ENCODE measurements around the gene CCNT2. TPM values are rescaled to one million over a fixed set of nuclear protein-coding genes. Genes with fewer than 3 reads are reported as not detected.
"Not testable (repeated sequence)": the region's sequence is repeated elsewhere in the genome, so short reads cannot be mapped to it uniquely, and the experiment has no call there.

CCNT2 gene
- total and polyA plus RNA-seq, 7 experiments from 2014 or later, result 20.6 to 78.1 (median 60.0) TPM

GRCh38 chr2:134884435-134884834 lies 34.2 kb upstream of the CCNT2 start:
- ChIA-PET CTCF (interaction anchor here (0.6 kb wide), 1 partner anchor 183 kb away, joined by 3 read pairs; no protein-coding TSS in a partner anchor), POLR2A (no interaction called here)
- H3K4me1 Mint-ChIP-seq, result no peaks in the 10 kb centered on the region
- H3K4me1 ChIP-seq (ENCODE audit: control insufficient read depth in 2 of 2, insufficient read depth in 2 of 2, low read length in 2 of 2), result no peaks in the 10 kb centered on the region
- no peak overlapping the region for H3K4me3 Mint-ChIP-seq
- H3K27ac ChIP-seq (ENCODE audit: low read depth, low read length), result no peak overlapping the region
- H3K36me3 Mint-ChIP-seq, result peaks cover 0 to 26% (median 21%) of the 10 kb centered on the region in 5 donors
- H3K9me3 ChIP-seq (ENCODE audit: control insufficient read depth in 2 of 3, low read length in 3 of 3), result no peaks in the 10 kb centered on the region
- no peaks in the 10 kb centered on the region for H3K36me3 ChIP-seq (ENCODE audit: control insufficient read depth in 2 of 3, insufficient read depth in 3 of 3, low read length in 3 of 3)
- no peak overlapping the region for H3K27ac Mint-ChIP-seq
- H3K27me3 Mint-ChIP-seq, result peaks cover 0 to 6% (median 0%) of the 10 kb centered on the region in 5 donors
- ATAC-seq (no peak), DNase-seq (no peak)
- H3K9me3 Mint-ChIP-seq, result peaks cover 0 to 13% (median 5%) of the 10 kb centered on the region in 11 donors
- no peaks in the 10 kb centered on the region for H3K27me3 ChIP-seq (ENCODE audit: control insufficient read depth in 2 of 2, insufficient read depth in 2 of 2, low read length in 2 of 2)
- H3K4me3 ChIP-seq (ENCODE audit: low read length), result no peak overlapping the region
- intact Hi-C loops (cut with micrococcal nuclease), result no loop called here

GRCh38 chr2:134892282-134893035 lies 26.2 kb upstream of the CCNT2 start:
- Mint-ChIP-seq H3K9me3 (no peaks in the 10 kb centered on the region), H3K36me3 (peaks cover 0 to 4% (median 0%) of the 10 kb centered on the region in 5 donors), H3K4me3 (no peak overlapping the region), H3K27me3 (peaks cover 0 to 31% (median 0%) of the 10 kb centered on the region in 5 donors), H3K27ac (no peak overlapping the region), H3K4me1 (no peaks in the 10 kb centered on the region)
- Histone ChIP-seq H3K4me3 (ENCODE audit: low read length) (no peak overlapping the region), H3K27me3 (ENCODE audit: control insufficient read depth in 2 of 2, insufficient read depth in 2 of 2, low read length in 2 of 2) (no peaks in the 10 kb centered on the region), H3K9me3 (ENCODE audit: control insufficient read depth in 2 of 3, low read length in 3 of 3) (no peaks in the 10 kb centered on the region), H3K36me3 (ENCODE audit: control insufficient read depth in 2 of 3, insufficient read depth in 3 of 3, low read length in 3 of 3) (no peaks in the 10 kb centered on the region), H3K4me1 (ENCODE audit: control insufficient read depth in 2 of 2, insufficient read depth in 2 of 2, low read length in 2 of 2) (no peaks in the 10 kb centered on the region), H3K27ac (ENCODE audit: low read depth, low read length) (no peak overlapping the region)
- intact Hi-C loops (cut with micrococcal nuclease), result no loop called here
- ATAC-seq (no peak), DNase-seq (no peak)
- ChIA-PET CTCF (no interaction called here), POLR2A (interaction anchor here (0.7 kb wide), 1 partner anchor 24 kb away, joined by 3 read pairs; no protein-coding TSS in a partner anchor)

- H3K9me3 Mint-ChIP-seq, result no peaks in the 10 kb centered on the region
- no peak overlapping the region for H3K4me3 Mint-ChIP-seq
- ChIA-PET POLR2A (no interaction called here), CTCF (interaction anchor here (0.6 to 1.4 kb wide), 13 partner anchors 20 to 777 kb away, joined by 3 to 5 read pairs (median 3); no protein-coding TSS in a partner anchor)
- H3K27ac Mint-ChIP-seq, result no peak overlapping the region
- Histone ChIP-seq H3K27me3 (ENCODE audit: control insufficient read depth in 2 of 2, insufficient read depth in 2 of 2, low read length in 2 of 2) (no peaks in the 10 kb centered on the region), H3K9me3 (ENCODE audit: control insufficient read depth in 2 of 3, low read length in 3 of 3) (no peaks in the 10 kb centered on the region), H3K36me3 (ENCODE audit: control insufficient read depth in 2 of 3, insufficient read depth in 3 of 3, low read length in 3 of 3) (no peaks in the 10 kb centered on the region), H3K27ac (ENCODE audit: low read depth, low read length) (no peak overlapping the region), H3K4me3 (ENCODE audit: low read length) (no peak overlapping the region), H3K4me1 (ENCODE audit: control insufficient read depth in 2 of 2, insufficient read depth in 2 of 2, low read length in 2 of 2) (no peaks in the 10 kb centered on the region)
- DNase-seq (peak in 5 of 9 donors; percentile 6 to 31 (median 20)), ATAC-seq (no peak)
- intact Hi-C loops (cut with micrococcal nuclease), result loop anchor here (1.0 to 2.0 kb wide), 10 partner anchors 115 to 1013 kb away; no protein-coding TSS in a partner anchor
- peaks cover 0 to 40% (median 0%) of the 10 kb centered on the region in 5 donors for H3K27me3 Mint-ChIP-seq
- no peaks in the 10 kb centered on the region for H3K36me3 Mint-ChIP-seq
- H3K4me1 Mint-ChIP-seq, result no peaks in the 10 kb centered on the region
Observed at GRCh38 chr2:134897932-134898331, 20.7 kb upstream of the CCNT2 start.

GRCh38 chr2:134899204-134899603 lies 19.4 kb upstream of the CCNT2 start:
- no peak overlapping the region for H3K27ac Mint-ChIP-seq
- H3K27me3 Mint-ChIP-seq, result peaks cover 0 to 35% (median 0%) of the 10 kb centered on the region in 5 donors
- peaks cover 0 to 6% (median 0%) of the 10 kb centered on the region in 5 donors for H3K36me3 Mint-ChIP-seq
- H3K4me3 ChIP-seq (ENCODE audit: low read length), result no peak overlapping the region
- no peaks in the 10 kb centered on the region for H3K9me3 ChIP-seq (ENCODE audit: control insufficient read depth in 2 of 3, low read length in 3 of 3)
- no peaks in the 10 kb centered on the region for H3K4me1 Mint-ChIP-seq
- intact Hi-C loops (cut with micrococcal nuclease), result loop anchor here (2.0 kb wide), 5 partner anchors 116 to 1014 kb away; no protein-coding TSS in a partner anchor
- DNase-seq (no peak), ATAC-seq (no peak)
- POLR2A ChIA-PET, result no interaction called here
- H3K27ac ChIP-seq (ENCODE audit: low read depth, low read length), result no peak overlapping the region
- H3K36me3 ChIP-seq (ENCODE audit: control insufficient read depth in 2 of 3, insufficient read depth in 3 of 3, low read length in 3 of 3), result no peaks in the 10 kb centered on the region
- CTCF ChIA-PET, result no interaction called here
- H3K9me3 Mint-ChIP-seq, result no peaks in the 10 kb centered on the region
- no peaks in the 10 kb centered on the region for H3K4me1 ChIP-seq (ENCODE audit: control insufficient read depth in 2 of 2, insufficient read depth in 2 of 2, low read length in 2 of 2)
- H3K27me3 ChIP-seq (ENCODE audit: control insufficient read depth in 2 of 2, insufficient read depth in 2 of 2, low read length in 2 of 2), result no peaks in the 10 kb centered on the region
- H3K4me3 Mint-ChIP-seq, result no peak overlapping the region

- Mint-ChIP-seq H3K4me1 (no peaks in the 10 kb centered on the region), H3K27ac (no peak overlapping the region), H3K9me3 (no peaks in the 10 kb centered on the region), H3K4me3 (no peak overlapping the region), H3K27me3 (peaks cover 0 to 36% (median 0%) of the 10 kb centered on the region in 5 donors), H3K36me3 (peaks cover 0 to 6% (median 0%) of the 10 kb centered on the region in 5 donors)
- Histone ChIP-seq H3K27me3 (ENCODE audit: control insufficient read depth in 2 of 2, insufficient read depth in 2 of 2, low read length in 2 of 2) (no peaks in the 10 kb centered on the region), H3K36me3 (ENCODE audit: control insufficient read depth in 2 of 3, insufficient read depth in 3 of 3, low read length in 3 of 3) (no peaks in the 10 kb centered on the region), H3K9me3 (ENCODE audit: control insufficient read depth in 2 of 3, low read length in 3 of 3) (no peaks in the 10 kb centered on the region), H3K4me1 (ENCODE audit: control insufficient read depth in 2 of 2, insufficient read depth in 2 of 2, low read length in 2 of 2) (no peaks in the 10 kb centered on the region), H3K4me3 (ENCODE audit: low read length) (no peak overlapping the region), H3K27ac (ENCODE audit: low read depth, low read length) (no peak overlapping the region)
- POLR2A ChIA-PET, result interaction anchor here (1.5 kb wide), 1 partner anchor 17 kb away, joined by 3 read pairs; no protein-coding TSS in a partner anchor
- CTCF ChIA-PET, result no interaction called here
- intact Hi-C loops (cut with micrococcal nuclease), result no loop called here
- ATAC-seq, result no peak
- DNase-seq, result no peak
Observed at GRCh38 chr2:134900151-134900550, 18.5 kb upstream of the CCNT2 start.

GRCh38 chr2:134903701-134904100 lies 14.9 kb upstream of the CCNT2 start:
- H3K27ac Mint-ChIP-seq; H3K36me3 ChIP-seq (ENCODE audit: control insufficient read depth in 2 of 3, insufficient read depth in 3 of 3, low read length in 3 of 3); ATAC-seq; H3K27me3 ChIP-seq (ENCODE audit: control insufficient read depth in 2 of 2, insufficient read depth in 2 of 2, low read length in 2 of 2); H3K27ac ChIP-seq (ENCODE audit: low read depth, low read length); intact Hi-C loops (cut with micrococcal nuclease); H3K4me3 Mint-ChIP-seq; H3K9me3 ChIP-seq (ENCODE audit: control insufficient read depth in 2 of 3, low read length in 3 of 3); DNase-seq; H3K4me3 ChIP-seq (ENCODE audit: low read length); H3K4me1 Mint-ChIP-seq; H3K4me1 ChIP-seq (ENCODE audit: control insufficient read depth in 2 of 2, insufficient read depth in 2 of 2, low read length in 2 of 2): not testable (repeated sequence)
- Mint-ChIP-seq H3K27me3 (peaks cover 0 to 28% (median 0%) of the 10 kb centered on the region in 5 donors), H3K9me3 (peaks cover 0 to 12% (median 4%) of the 10 kb centered on the region in 11 donors), H3K36me3 (peaks cover 0 to 15% (median 7%) of the 10 kb centered on the region in 5 donors)
- CTCF ChIA-PET, result interaction anchor here (0.7 kb wide), 1 partner anchor 165 kb away, joined by 3 read pairs; no protein-coding TSS in a partner anchor
- POLR2A ChIA-PET, result interaction anchor here (0.6 kb wide), 1 partner anchor 14 kb away, joined by 3 read pairs; no protein-coding TSS in a partner anchor
